ENCODE data around the gene PEX14.

GRCh38 chr1:10440305-10440704 lies 34.4 kb upstream of the PEX14 start:
- TF ChIP-seq EZH2 (IDR thresholded peaks at IDR 0.05; ENCODE audit: borderline replicate concordance, low read length): no peak
- TF ChIP-seq, protein P1, sequence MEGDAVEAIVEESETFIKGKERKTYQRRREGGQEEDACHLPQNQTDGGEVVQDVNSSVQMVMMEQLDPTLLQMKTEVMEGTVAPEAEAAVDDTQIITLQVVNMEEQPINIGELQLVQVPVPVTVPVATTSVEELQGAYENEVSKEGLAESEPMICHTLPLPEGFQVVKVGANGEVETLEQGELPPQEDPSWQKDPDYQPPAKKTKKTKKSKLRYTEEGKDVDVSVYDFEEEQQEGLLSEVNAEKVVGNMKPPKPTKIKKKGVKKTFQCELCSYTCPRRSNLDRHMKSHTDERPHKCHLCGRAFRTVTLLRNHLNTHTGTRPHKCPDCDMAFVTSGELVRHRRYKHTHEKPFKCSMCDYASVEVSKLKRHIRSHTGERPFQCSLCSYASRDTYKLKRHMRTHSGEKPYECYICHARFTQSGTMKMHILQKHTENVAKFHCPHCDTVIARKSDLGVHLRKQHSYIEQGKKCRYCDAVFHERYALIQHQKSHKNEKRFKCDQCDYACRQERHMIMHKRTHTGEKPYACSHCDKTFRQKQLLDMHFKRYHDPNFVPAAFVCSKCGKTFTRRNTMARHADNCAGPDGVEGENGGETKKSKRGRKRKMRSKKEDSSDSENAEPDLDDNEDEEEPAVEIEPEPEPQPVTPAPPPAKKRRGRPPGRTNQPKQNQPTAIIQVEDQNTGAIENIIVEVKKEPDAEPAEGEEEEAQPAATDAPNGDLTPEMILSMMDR (IDR thresholded peaks at IDR 0.05; ENCODE audit: low read length): no peak
